Dedifferentiated amniotic fluid mesenchymal stem cell (primary cell): ENCODE results near the gene ECD.
"Not testable (repeated sequence)": the region's sequence is repeated elsewhere in the genome, so short reads cannot be mapped to it uniquely, and the experiment has no call there.

Source experiments
- DNase-seq: peaks from one replicate; pipeline ENCODE4 v3.0.0-alpha.2; 2016; ENCODE audit errors: extremely low spot score

The ECD gene

DNA sequence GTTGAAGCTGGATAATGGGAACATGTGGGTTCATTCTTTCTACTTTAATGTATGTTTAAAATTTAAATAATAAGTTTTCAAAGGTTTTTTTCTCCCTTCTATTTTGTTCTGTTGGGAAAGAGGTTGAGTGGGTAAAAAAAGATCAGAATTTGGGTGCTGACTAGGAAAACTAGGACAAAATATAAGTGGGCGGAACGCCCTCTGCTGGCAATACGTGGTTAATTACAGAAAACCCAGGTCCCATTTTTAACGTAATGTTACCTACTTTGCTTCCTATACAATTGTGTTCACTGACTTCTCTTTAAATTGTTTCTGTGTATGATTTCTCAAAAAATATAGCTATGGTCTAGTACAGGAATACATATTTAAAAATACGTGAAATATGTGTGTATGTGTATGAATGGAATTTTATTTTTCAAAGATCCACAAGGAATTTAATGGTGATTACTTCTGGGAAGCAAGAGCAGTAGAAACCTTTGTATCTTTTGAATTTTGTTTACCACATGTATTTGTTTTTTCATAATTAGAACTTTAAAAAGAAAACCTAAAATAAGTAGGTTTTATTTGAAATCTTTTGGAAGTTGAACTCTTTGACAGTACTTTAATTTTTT is 8.7 kb downstream of the ECD start:
- DNase-seq, result peak; percentile 45

DNA sequence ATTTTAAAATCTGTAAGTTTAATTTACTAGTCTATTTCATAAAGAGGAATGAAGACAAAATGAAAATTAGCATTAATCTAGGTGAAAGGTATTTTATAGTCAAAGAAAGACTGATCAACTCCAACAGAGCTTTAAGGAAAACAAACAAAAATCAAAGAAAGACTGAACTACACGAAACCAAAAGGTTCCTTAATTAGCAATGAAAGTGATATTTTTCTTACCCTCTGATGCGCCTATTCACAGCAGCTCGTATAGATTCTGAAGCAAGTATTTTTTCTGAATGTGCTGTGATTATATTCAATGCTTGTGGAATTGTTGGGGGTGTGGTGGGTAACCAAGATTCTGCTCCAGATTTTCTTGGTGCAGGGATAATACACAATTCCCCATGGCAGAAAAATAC is 11.8 kb downstream of the ECD start:
- DNase-seq, result no peak

DNA sequence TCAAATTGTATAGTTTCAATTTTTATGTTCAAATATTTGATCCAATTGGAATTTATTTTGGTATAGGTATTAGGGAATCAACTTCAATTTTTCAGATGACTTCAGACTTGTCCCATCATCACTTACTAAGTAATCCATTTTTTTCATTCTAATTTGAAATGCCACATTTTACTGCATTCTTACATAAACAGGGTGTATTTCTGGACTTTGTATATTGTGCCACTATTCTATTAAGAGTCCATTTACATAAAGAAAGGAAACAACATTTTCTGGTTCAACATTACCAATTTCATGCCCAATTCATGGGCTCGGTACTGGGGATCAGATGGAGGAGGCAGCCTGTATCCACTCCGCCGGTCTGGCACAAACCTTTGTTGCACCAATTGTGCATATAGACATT is 15.8 kb downstream of the ECD start:
- no peak for DNase-seq

DNA sequence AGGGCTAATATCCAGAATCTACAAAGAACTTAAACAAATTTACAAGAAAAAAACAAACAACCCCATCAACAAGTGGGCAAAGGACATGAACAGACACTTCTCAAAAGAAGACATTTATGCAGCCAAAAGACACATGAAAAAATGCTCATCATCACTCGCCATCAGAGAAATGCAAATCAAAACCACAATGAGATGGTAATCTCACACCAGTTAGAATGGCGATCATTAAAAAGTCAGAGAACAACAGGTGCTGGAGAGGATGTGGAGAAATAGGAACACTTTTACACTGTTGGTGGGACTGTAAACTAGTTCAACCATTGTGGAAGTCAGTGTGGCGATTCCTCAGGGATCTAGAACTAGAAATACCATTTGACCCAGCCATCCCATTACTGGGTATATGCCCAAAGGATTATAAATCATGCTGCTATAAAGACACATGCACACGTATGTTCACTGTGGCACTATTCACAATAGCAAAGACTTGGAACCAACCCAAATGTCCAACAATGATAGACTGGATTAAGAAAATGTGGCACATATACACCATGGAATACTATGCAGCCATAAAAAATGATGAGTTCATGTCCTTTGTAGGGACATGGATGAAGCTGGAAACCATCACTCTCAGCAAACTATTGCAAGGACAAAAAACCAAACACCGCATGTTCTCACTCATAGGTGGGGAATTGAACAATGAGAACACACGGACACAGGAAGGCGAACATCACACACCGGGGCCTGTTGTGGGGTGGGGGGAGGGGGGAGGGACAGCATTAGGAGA is 17.0 kb downstream of the ECD start:
- DNase-seq, result not testable (repeated sequence)

DNA sequence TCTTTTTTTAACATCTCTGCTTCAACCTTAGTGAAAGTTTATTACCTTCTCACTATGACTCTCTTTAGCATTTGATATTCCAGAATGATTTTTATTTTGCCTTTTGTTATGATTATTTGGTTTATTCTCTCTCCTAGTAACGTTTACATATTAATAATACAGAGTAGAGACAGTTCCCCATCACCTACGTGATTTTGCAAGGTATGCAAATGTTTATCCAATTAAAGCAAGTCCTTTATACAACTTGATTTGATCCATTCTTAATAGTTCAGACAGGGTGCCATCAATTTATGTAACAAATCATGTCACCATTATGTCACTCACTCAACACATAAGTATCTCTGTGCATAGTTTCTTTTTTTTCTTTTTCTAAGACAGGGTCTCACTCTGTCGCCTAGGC is 26.2 kb downstream of the ECD start:
- no peak for DNase-seq

DNA sequence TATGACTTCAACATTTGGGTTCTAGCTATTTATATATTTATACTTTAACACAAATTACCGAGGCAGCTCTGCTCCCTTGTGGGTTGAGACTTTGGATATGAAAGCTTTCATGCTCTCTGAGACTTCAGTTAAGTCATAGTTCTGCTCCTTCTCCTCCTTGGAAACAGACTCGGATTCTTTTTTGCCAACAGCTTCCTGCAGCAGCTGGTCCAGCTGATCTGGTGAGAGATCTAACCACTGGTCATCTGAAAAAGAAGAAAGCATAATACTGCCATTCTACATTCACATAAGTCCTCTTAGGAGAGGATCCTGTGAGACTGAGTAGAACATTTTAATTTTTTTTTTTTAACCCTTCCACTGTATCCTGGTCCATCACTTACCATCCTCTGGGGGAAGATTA is 28.6 kb downstream of the ECD start:
- no peak for DNase-seq

DNA sequence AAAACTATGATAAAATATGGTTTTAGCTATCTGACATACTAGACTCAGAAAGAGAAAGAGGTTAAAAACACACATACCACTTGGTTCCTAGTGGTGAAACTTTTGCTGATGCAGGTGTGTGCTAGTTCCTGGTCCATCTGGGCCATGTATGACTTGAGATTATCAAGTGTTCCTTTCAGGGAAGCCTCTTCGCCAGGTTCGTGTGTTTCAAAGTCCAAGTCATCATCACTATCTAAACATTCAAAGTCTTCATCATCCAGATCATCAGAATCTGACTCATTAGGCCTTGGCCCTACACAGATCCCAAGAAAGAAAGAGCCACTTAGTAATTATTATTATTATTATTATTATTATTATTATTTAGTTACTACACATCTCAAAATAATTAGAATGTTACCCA is 31.2 kb downstream of the ECD start:
- no peak for DNase-seq

DNA sequence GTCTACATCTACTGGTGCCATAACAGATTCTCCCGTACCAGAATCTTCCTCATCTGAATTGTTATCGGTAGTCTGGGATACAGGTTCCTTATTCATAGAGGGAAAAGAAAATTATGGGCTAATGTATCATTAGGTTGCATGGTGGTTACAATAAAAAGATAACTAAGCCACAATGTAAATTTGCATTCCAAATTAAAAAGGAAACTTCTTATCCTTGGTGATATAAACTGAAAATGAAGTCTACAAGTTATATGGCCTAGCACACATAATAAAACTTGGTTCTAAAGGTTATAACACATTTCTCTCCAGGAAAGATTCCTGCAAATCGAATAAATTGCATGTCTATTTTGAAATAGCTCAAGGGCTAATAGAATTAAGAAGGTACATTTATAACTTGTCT is 33.1 kb downstream of the ECD start:
- DNase-seq, result no peak

DNA sequence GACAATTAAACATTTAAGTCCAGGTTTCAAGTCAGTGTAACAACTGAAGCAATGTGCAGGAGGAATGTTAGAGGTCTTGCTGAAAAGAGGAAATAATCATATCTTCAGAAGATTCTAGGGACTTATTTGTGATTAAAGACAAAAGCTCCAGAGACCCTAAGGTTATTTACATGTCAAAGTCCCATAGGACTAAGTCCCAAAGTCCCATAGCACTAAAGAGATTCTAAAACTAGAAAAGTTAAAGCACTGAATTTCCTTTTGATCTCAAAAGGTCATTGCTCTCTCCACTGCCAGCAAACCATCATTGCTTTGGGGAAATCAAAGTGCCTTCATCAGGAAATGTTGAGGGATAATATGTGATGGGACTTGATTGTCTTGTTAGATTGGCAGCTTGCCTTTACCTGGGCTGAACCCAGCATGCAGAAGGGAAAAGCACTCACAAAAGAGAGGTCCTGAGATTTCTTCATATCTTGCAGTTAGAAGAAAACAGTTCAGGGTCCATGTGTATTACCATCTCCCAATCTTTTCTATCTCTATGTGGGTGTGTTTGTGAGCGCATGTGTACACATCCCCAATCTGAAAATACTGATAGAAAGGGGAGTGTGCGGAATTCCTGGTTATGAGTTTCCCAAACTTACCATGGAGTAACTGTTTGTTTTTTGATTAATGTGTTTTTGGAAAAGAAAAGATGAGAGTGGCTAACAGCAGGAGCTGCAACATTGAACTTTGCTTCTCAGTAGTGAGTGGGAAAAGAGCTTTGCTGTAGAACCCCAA is 35.7 kb downstream of the ECD start:
- no peak for DNase-seq

DNA sequence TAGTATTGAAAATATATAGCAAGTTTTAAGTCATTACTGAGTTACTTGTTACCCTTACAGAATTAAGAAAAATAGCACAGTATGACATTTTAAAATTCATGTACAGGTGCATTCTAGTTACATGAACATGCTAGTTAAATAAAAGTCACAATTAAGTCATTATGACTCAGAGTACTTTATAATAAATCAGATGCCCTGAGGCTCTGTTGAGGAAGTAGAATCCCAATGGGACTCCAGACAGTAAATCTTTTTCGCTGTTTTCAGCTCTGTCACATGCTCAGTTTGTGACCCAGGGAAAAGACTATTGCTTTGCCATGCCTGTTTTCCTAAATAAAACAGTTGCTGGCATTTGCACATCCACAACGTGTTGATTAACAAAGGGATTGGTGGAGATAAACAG is 36.5 kb downstream of the ECD start:
- DNase-seq, result no peak

DNA sequence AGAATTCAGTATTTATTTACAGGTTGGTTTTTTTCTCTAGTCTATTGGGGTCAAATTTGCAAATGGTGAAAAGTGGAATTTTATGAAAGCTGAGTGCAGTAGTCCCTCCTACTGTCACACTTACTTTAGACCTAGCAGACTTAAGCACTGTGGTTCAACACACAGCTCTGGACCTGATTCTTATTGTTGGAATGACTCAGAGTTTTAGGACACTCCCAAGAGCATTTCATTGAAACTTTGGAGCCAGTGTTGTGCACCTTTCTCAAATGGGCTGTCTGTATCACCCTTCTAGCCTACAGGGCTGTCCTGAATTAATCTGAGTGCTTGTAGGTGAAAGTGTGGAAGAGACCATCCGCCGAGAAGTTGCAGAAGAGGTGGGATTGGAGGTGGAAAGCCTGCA is 41.5 kb downstream of the ECD start:
- DNase-seq, result no peak

DNA sequence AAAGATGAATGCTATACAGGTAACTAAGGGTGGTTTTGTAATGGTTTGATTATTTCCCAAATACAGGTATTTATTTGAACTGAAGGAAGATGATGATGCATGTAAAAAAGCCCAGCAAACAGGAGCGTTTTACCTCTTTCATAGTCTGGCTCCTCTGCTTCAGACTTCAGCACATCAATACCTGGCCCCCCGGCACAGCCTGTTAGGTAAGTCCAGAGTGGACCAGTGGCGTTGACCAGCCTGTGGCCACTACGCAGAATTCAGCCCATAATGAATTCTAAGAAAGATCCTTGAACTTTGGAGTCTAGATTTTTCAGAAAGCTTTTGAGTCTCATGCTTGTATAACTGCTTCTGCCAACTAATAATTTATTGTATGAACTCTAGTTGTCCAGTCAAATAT is 47.9 kb downstream of the ECD start:
- no peak for DNase-seq

DNA sequence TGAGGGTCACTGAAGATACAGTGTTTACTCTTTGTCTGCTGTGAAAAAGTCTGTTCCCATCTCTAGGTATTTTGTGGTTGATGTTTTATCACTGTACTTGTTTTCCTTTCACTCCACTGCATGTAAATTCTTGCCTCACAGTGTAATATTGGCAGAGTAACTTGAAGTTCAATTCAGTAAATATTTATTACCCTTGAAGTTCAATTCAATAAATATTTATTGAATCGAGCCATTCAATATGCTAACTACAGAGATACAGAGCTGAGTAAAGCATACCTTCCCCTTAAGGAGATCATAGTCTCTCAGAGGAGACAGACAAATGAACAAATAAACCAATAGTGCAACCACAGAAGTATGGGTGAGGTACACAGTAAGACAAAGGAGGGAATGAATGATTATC is 48.4 kb downstream of the ECD start:
- no peak for DNase-seq

DNA sequence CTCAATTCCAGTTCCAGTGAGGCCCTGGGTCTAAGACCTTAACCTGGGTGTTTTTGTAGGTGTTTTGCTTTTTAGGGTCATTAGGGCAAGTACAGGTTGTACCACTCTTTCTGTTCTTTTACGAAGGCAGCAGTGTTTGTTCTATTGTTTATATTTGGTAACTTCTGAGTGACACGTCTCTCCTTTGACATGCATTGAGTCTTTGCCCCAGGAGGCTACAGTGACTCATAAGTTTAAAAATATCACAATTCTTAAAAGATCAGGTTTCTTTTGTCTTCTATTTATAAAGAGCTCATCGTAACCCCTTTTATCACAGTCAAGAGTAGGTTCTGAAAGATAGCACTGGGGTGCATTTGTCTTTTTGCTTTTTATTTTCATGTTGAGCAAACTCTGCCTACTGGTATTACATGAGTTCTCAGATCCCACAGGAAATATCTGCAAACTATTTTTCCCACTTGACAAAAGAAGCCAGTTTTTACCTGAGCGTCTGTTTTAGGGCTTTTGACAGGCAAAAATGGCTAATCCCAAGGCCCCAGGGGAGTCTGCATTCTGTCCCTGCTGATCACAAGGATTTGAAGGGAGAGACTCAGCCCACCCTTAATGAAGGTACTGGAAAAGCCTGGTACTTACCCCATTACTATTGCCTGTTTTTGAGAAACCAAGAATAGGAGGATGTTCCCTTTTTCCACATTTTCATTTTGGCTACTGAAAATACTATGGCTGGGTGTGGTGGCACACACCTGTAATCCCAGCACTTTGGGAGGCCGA is 49.6 kb downstream of the ECD start:
- peak; percentile 46 for DNase-seq

DNA sequence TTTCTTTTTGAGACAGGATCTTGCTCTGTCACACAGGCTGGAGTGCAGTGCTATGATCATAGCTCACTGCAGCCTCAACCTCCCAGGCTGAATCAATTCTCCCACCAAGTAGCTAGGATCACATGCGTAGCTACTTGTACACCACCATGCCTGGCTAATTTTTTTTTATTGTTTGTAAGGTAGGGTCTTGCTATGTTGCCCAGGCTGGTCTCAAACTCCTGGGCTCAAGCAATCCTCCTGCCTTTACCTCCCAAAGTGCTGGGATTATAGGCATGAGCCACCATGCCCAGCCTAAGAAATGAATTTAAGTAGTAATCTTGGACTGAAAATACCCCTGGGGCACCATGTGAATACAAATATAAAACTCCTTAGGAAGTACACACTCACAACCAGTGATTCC is 51.8 kb downstream of the ECD start:
- no peak for DNase-seq

DNA sequence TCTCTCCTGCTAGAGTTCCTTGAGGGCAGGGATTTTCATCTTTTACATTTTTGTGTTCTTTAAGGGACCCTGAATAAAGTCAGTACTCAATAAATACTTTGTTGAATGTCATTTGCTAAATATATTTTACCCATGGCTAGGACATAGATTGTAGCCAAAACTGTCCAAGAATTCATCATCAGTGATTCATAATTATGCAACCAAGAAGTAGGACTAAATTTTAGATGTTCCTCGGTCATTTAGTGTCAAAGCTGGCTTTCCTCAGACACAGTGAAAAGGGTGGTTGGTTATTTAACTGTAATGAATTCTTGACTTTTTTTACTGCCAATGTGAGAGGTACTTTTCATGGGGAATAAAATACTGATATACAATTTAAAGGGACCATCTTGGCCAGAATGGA is 54.3 kb downstream of the ECD start:
- no peak for DNase-seq

DNA sequence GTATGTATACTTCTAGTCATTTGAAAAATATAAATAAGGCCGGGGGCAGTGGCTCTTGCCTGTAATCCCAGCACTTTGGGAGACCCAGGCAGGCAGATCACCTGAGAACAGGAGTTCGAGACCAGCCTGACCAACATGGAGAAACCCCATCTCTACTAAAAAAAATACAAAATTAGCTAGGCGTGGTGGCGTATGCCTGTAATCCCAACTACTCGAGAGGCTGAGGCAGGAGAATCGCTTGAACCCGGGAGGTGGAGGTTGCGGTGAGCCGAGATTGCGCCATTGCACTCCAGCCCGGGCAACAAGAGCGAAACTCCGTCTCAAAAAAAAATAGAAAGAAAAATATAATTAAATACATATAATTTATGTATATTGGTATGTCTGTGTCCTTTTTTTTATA is 55.8 kb downstream of the ECD start:
- not testable (repeated sequence) for DNase-seq

DNA sequence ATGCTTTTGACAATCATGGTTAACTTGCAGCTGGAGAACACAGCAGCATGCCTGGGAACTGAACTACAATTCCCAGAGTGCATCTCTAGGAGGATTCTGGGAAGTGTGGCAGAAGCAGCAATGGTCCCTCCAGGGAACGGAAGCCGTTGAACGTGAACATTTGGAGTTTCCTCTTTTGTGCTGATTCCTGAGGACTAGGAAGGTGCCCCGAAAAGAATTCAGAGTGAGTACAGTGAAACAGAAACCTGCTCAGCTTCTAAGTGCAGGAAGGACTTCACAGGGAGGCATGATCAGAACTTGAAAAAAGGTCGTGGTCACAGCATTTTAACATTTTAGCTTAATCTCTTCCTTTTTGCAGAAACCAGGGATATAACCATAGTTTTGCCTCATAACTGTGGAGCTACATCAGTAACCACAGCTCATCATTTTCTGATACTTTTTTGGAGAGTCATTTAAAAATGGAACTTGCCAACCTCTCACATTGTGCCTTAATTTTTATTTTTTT is 57.4 kb downstream of the ECD start, which contains the start of gene NUDT13:
NUDT13 (plus strand) TSS at position 111 of the 505 bp plus-strand sequence. CDS start 3,911 bp downstream, outside the sequence.
- peak; percentile 68 for DNase-seq

DNA sequence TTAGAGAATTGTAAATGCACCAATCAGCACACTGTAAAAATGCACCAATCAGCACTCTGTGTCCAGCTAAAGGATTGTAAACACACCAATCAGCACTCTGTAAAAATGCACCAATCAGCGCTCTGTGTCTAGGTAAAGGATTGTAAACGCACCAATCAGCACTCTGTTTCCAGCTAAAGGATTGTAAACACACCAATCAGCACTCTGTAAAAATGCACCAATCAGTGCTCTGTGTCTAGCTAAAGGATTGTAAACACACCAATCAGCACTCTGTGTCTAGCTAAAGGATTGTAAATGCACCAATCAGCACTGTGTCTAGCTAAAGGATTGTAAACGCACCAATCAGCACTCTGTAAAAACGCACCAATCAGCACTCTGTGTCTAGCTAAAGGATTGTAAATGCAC is 58.6 kb downstream of the ECD start:
- DNase-seq, result not testable (repeated sequence)

DNA sequence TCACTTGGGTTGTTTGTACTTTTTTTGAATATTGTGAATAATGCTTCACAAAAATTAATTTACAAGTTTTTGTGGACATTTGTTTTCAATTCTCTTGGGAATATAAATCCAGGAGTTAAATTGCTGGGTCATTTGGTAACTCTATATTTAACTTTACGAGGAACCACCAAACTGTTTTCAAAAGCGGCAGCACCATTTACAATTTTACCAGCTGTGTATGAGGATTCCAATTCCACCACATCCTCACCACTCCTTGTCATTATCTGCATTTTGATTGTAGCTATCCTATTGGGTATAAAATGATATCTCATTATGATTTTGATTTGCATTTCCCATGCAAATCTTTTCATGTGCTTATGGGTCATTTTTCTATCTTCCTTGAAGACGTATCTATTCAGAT is 61.5 kb downstream of the ECD start:
- no peak for DNase-seq

DNA sequence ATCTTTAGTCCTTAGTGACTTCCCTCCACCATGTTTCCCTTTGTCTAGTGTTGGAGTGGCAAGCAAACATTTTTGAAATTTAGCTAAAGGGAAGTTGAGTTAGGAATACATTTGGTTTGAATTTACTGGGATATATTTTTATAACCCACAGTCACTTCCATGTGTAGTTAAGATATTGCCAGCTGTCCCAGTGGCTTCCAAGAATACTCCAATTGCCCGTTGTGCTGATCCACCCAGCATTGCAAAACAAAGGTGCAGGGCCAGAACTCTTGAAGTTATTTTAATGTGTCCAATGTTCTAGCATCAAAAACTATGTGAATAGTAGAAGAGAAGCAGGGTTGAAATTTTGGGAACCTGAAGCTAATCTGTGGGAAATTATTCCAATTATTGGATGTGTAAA is 68.7 kb downstream of the ECD start:
- DNase-seq, result no peak

DNA sequence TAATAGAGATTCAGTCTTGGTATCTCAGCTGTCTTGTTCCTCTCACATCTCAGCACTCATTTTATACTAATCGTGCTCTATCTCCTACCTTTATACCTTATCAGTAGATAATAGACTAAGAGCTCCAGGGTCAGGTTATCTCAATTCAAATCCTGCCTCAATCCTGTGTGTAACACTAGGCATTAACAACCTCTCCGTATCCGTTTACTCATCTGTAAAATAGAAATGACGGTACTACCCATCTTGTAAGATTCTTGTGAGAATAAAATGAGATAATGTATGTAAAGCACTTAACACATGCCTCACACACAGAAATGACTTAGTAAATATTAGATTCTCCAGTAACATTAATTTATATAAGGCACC is 70.5 kb downstream of the ECD start:
- DNase-seq, result no peak
